H7 (cell line): Measurements from ENCODE around the gene PTGR2. TPM values are rescaled to one million over a fixed set of nuclear protein-coding genes. Genes with fewer than 3 reads are reported as not detected.

ENCODE experiments used
- DNase-seq: peaks from one replicate; pipeline ENCODE4 v3.0.0; 2012
- H3K27me3 ChIP-seq: 2 replicates; pipeline ENCODE4 v1.6.0; 2011; ENCODE audit warnings: mild to moderate bottlenecking, low read length; ENCODE audit not compliant: control insufficient read depth, insufficient read depth
- H3K36me3 ChIP-seq: replicated peaks from 2 replicates; pipeline ENCODE4 v1.5.1; 2011; ENCODE audit warnings: low read length; ENCODE audit not compliant: control insufficient read depth, insufficient read depth
- H3K4me3 ChIP-seq: 2 replicates; pipeline ENCODE4 v1.5.1; 2011; ENCODE audit warnings: low read depth, mild to moderate bottlenecking, control low read depth, low read length, moderate library complexity; ENCODE audit not compliant: insufficient read depth
- total RNA-seq: library from RNA; depleted of rRNA; stranded (reverse); fragments of >200 nt; shearing (Covaris generic); gene quantifications from 2 replicates; pipeline ENCODE4 v1.2.3, GENCODE V29; 2014; rRNA removed

The PTGR2 gene
- total RNA-seq, result 13.8 and 21.8 TPM in 2 replicates

- peak; percentile 98 for DNase-seq
- H3K36me3 ChIP-seq, result no peaks in the 10 kb centered on the region
Measured at GRCh38 chr14:73851567-73852382, at the start of gene PTGR2. TSS of gene PTGR2 (plus strand) at chr14:73851831. CDS start at chr14:73858863, 7,032 bp downstream.

GRCh38 chr14:73802431-73803188 is 49.0 kb upstream of the PTGR2 start:
- H3K27me3 ChIP-seq, result no peaks in the 10 kb centered on the region
- no peaks in the 10 kb centered on the region for H3K36me3 ChIP-seq
- no peak for DNase-seq
- no peak overlapping the region for H3K4me3 ChIP-seq

More at GRCh38 chr14:73851567-73852382, at the start of gene PTGR2:
- H3K27me3 ChIP-seq, result no peaks in the 10 kb centered on the region
- peak within 1 kb of the TSS; percentile 68 for H3K4me3 ChIP-seq

DNA sequence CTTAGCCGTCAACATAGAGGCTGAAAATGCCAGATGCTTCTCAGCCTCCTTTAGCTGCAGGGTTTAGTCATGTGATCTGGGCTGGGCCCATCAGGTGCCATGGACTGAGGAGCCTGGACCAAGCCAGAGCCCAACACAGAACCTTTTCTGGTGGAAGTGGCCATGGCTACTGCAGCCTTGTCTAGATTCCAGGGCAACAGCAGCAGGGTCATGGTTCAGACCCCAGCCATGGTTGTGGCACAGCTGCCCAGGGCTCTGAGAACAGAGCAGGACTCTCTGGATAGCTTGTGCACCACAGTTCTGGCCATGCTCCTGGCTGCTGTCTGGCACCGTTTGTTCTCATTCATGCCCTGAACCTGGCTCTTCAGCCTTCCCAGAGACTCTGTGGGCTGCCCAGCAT is 47.0 kb upstream of the PTGR2 start:
- Histone ChIP-seq H3K4me3 (no peak overlapping the region), H3K27me3 (no peaks in the 10 kb centered on the region), H3K36me3 (no peaks in the 10 kb centered on the region)
- DNase-seq, result no peak

GRCh38 chr14:73807457-73807856 is 44.2 kb upstream of the PTGR2 start:
- DNase-seq, result no peak
- no peaks in the 10 kb centered on the region for H3K36me3 ChIP-seq
- H3K27me3 ChIP-seq, result no peaks in the 10 kb centered on the region
- H3K4me3 ChIP-seq, result no peak overlapping the region

DNA sequence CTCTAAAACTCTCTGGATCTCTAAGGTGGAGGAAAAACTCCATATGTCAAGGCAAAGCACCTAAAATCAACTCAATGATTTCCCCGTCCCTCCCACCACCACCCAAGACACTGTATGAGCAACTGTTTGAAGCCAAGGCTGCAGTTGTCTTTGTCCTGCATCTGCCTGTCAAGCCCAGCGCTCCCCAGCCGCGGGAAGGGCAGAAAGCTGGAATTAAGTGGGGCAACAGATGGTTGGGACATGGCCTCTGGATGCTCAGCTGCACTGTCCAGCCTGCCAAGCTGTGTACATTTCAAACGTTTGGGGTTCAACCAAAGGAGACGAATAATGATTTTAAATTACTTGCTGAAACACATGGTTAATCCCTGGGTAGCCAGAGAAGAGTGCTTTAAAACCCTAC is 42.2 kb upstream of the PTGR2 start:
- no peaks in the 10 kb centered on the region for H3K27me3 ChIP-seq
- H3K4me3 ChIP-seq, result no peak overlapping the region
- H3K36me3 ChIP-seq, result no peaks in the 10 kb centered on the region
- peak; percentile 33 for DNase-seq

GRCh38 chr14:73810478-73811163 is 41.0 kb upstream of the PTGR2 start:
- no peaks in the 10 kb centered on the region for H3K36me3 ChIP-seq
- H3K27me3 ChIP-seq, result no peaks in the 10 kb centered on the region
- no peak for DNase-seq
- H3K4me3 ChIP-seq, result no peak overlapping the region

DNA sequence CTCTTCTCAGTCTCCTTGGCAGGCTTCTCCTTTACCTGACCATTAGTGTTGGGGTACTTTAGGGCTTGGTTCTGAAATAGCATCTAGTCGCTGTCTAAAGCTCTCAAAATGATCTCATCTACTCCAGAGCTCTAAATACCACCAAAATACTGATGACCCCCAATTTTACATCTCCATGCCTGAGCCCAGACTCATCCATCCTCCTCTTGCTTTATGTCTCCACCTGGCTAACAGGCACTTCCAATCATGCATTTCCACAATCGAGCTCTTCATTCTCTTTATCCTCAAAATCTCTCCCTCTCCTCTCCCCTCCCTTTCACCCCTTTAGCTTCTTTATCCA is 40.5 kb upstream of the PTGR2 start:
- H3K27me3 ChIP-seq, result no peaks in the 10 kb centered on the region
- H3K36me3 ChIP-seq, result no peaks in the 10 kb centered on the region
- no peak for DNase-seq
- no peak overlapping the region for H3K4me3 ChIP-seq

DNA sequence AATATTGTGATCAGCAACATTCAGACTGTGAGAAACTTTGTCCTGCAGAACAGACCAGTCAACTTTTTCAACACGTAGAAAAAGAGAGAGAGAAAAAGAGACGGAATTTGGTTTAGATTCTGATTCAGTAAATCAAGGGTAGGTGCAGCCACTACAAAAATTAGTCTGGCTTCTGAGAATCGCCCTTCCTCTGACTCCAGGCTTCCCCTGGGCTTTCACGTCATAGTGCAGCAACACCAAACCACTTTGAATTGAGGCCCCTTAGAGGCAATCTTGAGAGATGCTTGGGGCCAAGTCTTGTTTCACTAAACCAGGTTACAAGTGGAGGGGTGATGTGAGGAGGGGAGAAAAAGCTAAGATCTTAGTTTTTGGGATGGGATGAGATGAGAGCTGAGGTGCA is 37.5 kb upstream of the PTGR2 start:
- Histone ChIP-seq H3K4me3 (no peak overlapping the region), H3K27me3 (no peaks in the 10 kb centered on the region), H3K36me3 (no peaks in the 10 kb centered on the region)
- DNase-seq, result no peak

DNA sequence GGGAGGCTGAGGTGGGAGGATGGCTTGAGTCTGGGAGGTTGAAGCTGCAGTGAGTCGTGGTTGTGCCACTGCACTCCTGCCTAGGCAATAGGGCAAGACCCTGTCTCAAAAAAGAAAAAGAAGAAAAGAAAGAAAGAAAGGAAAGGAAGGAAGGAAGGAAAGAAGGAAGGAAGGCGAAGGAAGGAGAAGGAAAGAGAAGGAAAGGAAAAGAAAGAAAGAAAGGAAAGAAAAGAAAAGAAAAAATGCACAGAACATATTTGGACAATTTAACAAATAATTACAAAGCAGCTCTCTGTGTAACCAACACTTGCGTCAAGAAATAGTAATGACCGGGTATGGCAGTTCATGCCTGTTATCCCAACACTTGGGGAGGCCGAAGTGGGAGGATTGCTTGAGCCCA is 35.8 kb upstream of the PTGR2 start:
- DNase-seq, result no peak
- Histone ChIP-seq H3K4me3 (no peak overlapping the region), H3K27me3 (no peaks in the 10 kb centered on the region), H3K36me3 (no peaks in the 10 kb centered on the region)

DNA sequence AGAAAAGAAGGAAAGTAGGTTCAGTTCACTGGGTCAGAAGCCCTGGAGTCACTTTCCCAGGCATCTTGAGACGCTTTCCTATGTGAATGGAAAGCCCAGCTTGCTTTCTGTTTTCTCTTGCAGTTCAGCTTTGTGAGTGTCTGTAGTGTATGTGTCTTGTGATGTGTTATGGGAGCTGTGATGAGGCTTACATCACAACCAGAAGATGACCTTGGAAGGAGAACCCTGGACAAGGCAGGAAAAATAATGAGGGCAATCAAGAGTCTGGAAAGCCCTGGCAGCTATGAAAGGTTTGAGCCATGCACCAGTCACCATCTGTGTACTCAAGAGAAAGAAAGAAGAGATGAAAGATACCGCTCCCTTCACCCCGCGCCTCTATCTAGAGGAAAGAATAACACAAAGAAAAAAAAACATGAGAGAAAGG is 35.2 kb upstream of the PTGR2 start:
- Histone ChIP-seq H3K4me3 (no peak overlapping the region), H3K36me3 (no peaks in the 10 kb centered on the region), H3K27me3 (no peaks in the 10 kb centered on the region)
- DNase-seq, result no peak

DNA sequence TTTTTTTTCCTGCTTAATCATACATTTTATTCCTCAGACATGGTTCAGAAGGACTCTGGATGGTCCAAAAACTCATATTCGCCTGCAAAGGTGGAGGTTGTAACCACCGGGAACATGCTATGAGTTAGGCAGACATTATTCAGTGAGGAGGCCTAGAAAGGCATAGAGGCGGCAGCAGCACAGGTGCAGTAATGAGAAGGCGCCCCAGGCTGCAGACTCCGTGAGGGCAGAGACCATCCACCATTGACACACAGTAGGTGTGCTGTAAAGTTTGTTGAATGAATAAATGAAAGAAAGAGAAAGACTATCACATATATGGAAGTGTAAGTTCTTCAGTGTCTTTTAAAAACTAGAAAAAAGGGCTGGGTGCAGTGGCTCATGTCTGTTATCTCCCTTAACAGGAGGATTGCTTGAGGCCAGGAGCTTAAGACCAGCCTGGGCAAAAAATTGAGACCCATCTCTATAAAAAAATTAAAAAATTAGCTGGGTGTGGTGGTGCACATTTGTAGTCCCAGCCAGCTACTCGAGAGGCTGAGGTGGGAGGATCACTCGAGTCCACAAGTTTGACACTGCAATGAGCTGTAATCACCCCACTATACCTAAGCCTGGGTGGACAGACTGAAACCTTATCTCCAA is 34.5 kb upstream of the PTGR2 start:
- no peak overlapping the region for H3K4me3 ChIP-seq
- H3K27me3 ChIP-seq, result no peaks in the 10 kb centered on the region
- no peak for DNase-seq
- H3K36me3 ChIP-seq, result no peaks in the 10 kb centered on the region

DNA sequence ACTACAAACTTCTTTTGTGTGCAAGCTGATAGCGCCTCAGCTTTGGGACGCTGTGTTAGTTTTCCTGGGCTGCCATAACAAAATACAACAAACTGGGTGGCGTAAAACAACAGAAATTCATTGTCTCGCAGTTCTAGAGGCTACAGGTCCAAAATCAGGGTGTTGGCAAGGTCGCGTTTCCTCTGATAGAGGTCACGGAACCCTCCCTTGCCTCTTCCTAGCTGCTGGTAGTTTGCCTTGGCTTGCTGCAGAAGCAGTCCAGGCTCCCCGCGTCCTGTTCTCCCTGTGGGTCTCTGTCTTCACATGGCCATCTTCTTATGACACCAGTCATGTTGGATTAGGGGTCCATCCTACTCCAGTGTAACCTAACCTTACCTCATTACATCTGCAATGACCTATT is 32.8 kb upstream of the PTGR2 start:
- DNase-seq, result no peak
- no peaks in the 10 kb centered on the region for H3K27me3 ChIP-seq
- H3K4me3 ChIP-seq, result no peak overlapping the region
- no peaks in the 10 kb centered on the region for H3K36me3 ChIP-seq

DNA sequence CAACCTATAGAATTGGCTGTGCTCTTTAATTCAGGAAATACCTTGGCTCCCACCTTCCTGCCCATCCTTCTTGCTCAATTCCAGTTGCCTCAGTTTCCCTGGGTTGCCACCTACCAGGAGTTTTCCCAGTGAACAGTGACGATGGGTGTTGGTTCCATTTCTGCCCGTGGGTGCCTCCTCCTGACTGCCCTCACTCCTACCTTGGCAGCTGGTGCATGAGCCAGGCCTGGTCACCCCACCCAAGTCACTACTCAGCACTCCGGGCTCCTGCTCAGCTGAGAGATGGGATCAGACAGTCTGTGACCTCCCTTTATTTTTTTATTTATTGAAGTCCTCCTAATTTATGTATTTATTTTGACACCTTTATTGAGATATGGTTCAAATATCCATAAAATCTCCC is 31.0 kb upstream of the PTGR2 start:
- DNase-seq, result no peak
- Histone ChIP-seq H3K4me3 (no peak overlapping the region), H3K36me3 (no peaks in the 10 kb centered on the region), H3K27me3 (no peaks in the 10 kb centered on the region)

- Histone ChIP-seq H3K36me3 (no peaks in the 10 kb centered on the region), H3K4me3 (no peak overlapping the region), H3K27me3 (no peaks in the 10 kb centered on the region)
- DNase-seq, result no peak
Measured at GRCh38 chr14:73823339-73823885, 28.2 kb upstream of the PTGR2 start.
